GM18505 (cell line): Measurements from ENCODE around the gene CBLN1.

ENCODE experiments used
- ATAC-seq: cut with Tn5 transposase; IDR thresholded peaks from one replicate; pipeline ENCODE4 v1.9.1; 2021; ENCODE audit not compliant: unreplicated experiment
- POLR2A ChIP-seq: IDR thresholded peaks from 4 replicates; pipeline ENCODE4 v1.6.1; 2011; ENCODE audit warnings: borderline replicate concordance; ENCODE audit not compliant: insufficient read depth, insufficient read length; ENCODE audit errors: extremely low read depth

CBLN1 gene

GRCh38 chr16:49281480-49281842 is at the start of gene CBLN1:
CBLN1 (minus strand) TSS chr16:49281838; CDS start chr16:49281465, 373 bp downstream.
- no peak for TF ChIP-seq POLR2A
- ATAC-seq = no peak

- no peak for TF ChIP-seq POLR2A
- no peak for ATAC-seq
Observed at GRCh38 chr16:49330562-49331201, 49.0 kb upstream of the CBLN1 start.

- ATAC-seq = no peak
- TF ChIP-seq POLR2A = no peak
Observed at GRCh38 chr16:49328325-49328724, 46.7 kb upstream of the CBLN1 start.

- no peak for ATAC-seq
- no peak for TF ChIP-seq POLR2A
Observed at GRCh38 chr16:49327466-49327865, 45.8 kb upstream of the CBLN1 start.

GRCh38 chr16:49324703-49325102 is 43.1 kb upstream of the CBLN1 start:
- TF ChIP-seq POLR2A = no peak
- ATAC-seq = no peak

GRCh38 chr16:49315602-49316001 is 34.0 kb upstream of the CBLN1 start:
- no peak for TF ChIP-seq POLR2A
- ATAC-seq = no peak

GRCh38 chr16:49312389-49312985 is 30.8 kb upstream of the CBLN1 start:
- TF ChIP-seq POLR2A = no peak

GRCh38 chr16:49311823-49312222 is 30.2 kb upstream of the CBLN1 start:
- no peak for ATAC-seq
- TF ChIP-seq POLR2A = no peak

More at GRCh38 chr16:49312389-49312985, 30.8 kb upstream of the CBLN1 start:
- ATAC-seq = no peak

- TF ChIP-seq POLR2A = no peak
- no peak for ATAC-seq
Observed at GRCh38 chr16:49307176-49307575, 25.5 kb upstream of the CBLN1 start.

GRCh38 chr16:49305406-49305805 is 23.8 kb upstream of the CBLN1 start:
- TF ChIP-seq POLR2A = no peak
- ATAC-seq = no peak

GRCh38 chr16:49292413-49292812 is 10.8 kb upstream of the CBLN1 start:
- no peak for TF ChIP-seq POLR2A
- ATAC-seq = no peak

- no peak for ATAC-seq
- TF ChIP-seq POLR2A = no peak
Observed at GRCh38 chr16:49287572-49287971, 5.9 kb upstream of the CBLN1 start.

GRCh38 chr16:49284962-49285361 is 3.3 kb upstream of the CBLN1 start:
- no peak for ATAC-seq

GRCh38 chr16:49283376-49284049 is 1.9 kb upstream of the CBLN1 start:
- no peak for TF ChIP-seq POLR2A
- no peak for ATAC-seq

More at GRCh38 chr16:49284962-49285361, 3.3 kb upstream of the CBLN1 start:
- no peak for TF ChIP-seq POLR2A

- no peak for TF ChIP-seq POLR2A
Observed at GRCh38 chr16:49282690-49283375, 1.2 kb upstream of the CBLN1 start.

More at GRCh38 chr16:49282690-49283375, 1.2 kb upstream of the CBLN1 start:
- no peak for ATAC-seq
